Activated naive CD4-positive, alpha-beta T cell treated with anti-CD3 and anti-CD28 coated beads, Interleukin-2, amount 50 U/mL, for 16 hours (primary cell): ENCODE data around the gene CLN3.
"Not testable (repeated sequence)": the region's sequence is repeated elsewhere in the genome, so short reads cannot be mapped to it uniquely, and the experiment has no call there.

Experiments
- DNase-seq: peaks from one replicate; pipeline ENCODE4 v3.0.0-alpha.2; 2020

Gene CLN3

GRCh38 chr16:28494121-28494851 is 2.4 kb upstream of the CLN3 start, which contains the start of gene APOBR:
APOBR (plus strand) TSS chr16:28494643; CDS start chr16:28494682, 39 bp downstream.
- DNase-seq = peak; percentile 81

GRCh38 chr16:28492511-28492910 is 637 bp upstream of the CLN3 start:
- no peak for DNase-seq

- DNase-seq = no peak
These were observed 474 bp downstream of the CLN3 start for GRCh38 chr16:28491230-28491969.

- DNase-seq = no peak
These were observed 5.6 kb downstream of the CLN3 start for GRCh38 chr16:28486266-28486665.

GRCh38 chr16:28483361-28483760 is 8.5 kb downstream of the CLN3 start:
- not testable (repeated sequence) for DNase-seq

GRCh38 chr16:28482026-28482425 is 9.8 kb downstream of the CLN3 start:
- no peak for DNase-seq

- DNase-seq = no peak
These were observed 13.2 kb downstream of the CLN3 start for GRCh38 chr16:28478506-28479180.

- no peak for DNase-seq
These were observed 14.5 kb downstream of the CLN3 start for GRCh38 chr16:28477311-28477920.

- no peak for DNase-seq
These were observed 16.7 kb downstream of the CLN3 start for GRCh38 chr16:28475221-28475620.

- no peak for DNase-seq
These were observed 18.1 kb downstream of the CLN3 start for GRCh38 chr16:28473714-28474265.

GRCh38 chr16:28447081-28447480 is 44.8 kb downstream of the CLN3 start:
- DNase-seq = not testable (repeated sequence)

GRCh38 chr16:28446388-28446787 is 45.5 kb downstream of the CLN3 start:
- DNase-seq = not testable (repeated sequence)

- not testable (repeated sequence) for DNase-seq
These were observed 47.9 kb downstream of the CLN3 start for GRCh38 chr16:28443943-28444342.

- not testable (repeated sequence) for DNase-seq
These were observed 53.0 kb downstream of the CLN3 start for GRCh38 chr16:28438899-28439298.

GRCh38 chr16:28435340-28435739 is 56.5 kb downstream of the CLN3 start:
- not testable (repeated sequence) for DNase-seq
